AG10803 (cell line): Measurements from ENCODE around the gene CHMP6.

Source experiments
- DNase-seq: peaks from one replicate; pipeline ENCODE4 v3.0.0; 2010; ENCODE audit warnings: low read depth
- H3K4me3 ChIP-seq: 2 replicates; pipeline ENCODE4 v1.5.1; 2011; ENCODE audit warnings: mild to moderate bottlenecking, low read length, control low read depth
- TF ChIP-seq, protein P1 (sequence below): conservative IDR thresholded peaks from 2 replicates; pipeline ENCODE4 v1.5.1; 2011; ENCODE audit warnings: mild to moderate bottlenecking, low read length, control low read depth, inconsistent platforms

Gene CHMP6

GRCh38 chr17:80992077-80992947, 671 bp downstream of the CHMP6 start:
- DNase-seq: no peak
- TF ChIP-seq, protein P1, sequence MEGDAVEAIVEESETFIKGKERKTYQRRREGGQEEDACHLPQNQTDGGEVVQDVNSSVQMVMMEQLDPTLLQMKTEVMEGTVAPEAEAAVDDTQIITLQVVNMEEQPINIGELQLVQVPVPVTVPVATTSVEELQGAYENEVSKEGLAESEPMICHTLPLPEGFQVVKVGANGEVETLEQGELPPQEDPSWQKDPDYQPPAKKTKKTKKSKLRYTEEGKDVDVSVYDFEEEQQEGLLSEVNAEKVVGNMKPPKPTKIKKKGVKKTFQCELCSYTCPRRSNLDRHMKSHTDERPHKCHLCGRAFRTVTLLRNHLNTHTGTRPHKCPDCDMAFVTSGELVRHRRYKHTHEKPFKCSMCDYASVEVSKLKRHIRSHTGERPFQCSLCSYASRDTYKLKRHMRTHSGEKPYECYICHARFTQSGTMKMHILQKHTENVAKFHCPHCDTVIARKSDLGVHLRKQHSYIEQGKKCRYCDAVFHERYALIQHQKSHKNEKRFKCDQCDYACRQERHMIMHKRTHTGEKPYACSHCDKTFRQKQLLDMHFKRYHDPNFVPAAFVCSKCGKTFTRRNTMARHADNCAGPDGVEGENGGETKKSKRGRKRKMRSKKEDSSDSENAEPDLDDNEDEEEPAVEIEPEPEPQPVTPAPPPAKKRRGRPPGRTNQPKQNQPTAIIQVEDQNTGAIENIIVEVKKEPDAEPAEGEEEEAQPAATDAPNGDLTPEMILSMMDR: no peak

GRCh38 chr17:80992948-80993624, 1.4 kb downstream of the CHMP6 start:
- TF ChIP-seq, protein P1: no peak
- no peak for DNase-seq
- peak overlapping the region; percentile 73 for H3K4me3 ChIP-seq

More at GRCh38 chr17:80992077-80992947, 671 bp downstream of the CHMP6 start:
- H3K4me3 ChIP-seq: peak overlapping the region; percentile 73

DNA sequence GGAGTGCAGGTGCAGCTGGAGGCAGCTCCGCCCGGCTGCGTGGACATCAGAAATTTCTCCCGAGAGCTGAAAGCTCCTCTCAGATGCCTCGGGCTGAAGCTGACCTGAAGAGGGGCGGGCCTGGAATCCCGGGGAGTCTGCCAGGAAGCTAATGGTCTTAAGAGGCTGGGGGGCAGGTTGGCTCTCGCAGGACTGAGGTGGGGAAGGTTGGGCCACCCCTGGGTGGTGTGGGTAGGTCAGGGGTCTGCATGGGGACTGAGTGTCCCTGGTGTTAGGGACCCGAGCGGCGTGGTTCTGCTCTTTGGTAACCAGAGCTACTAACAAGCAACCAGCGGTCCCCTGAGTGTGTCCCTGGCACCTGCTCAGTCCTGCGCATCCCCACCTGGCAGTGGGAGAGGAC, 3.5 kb downstream of the CHMP6 start:
- H3K4me3 ChIP-seq: no peak overlapping the region
- TF ChIP-seq, protein P1: no peak
- DNase-seq: no peak

DNA sequence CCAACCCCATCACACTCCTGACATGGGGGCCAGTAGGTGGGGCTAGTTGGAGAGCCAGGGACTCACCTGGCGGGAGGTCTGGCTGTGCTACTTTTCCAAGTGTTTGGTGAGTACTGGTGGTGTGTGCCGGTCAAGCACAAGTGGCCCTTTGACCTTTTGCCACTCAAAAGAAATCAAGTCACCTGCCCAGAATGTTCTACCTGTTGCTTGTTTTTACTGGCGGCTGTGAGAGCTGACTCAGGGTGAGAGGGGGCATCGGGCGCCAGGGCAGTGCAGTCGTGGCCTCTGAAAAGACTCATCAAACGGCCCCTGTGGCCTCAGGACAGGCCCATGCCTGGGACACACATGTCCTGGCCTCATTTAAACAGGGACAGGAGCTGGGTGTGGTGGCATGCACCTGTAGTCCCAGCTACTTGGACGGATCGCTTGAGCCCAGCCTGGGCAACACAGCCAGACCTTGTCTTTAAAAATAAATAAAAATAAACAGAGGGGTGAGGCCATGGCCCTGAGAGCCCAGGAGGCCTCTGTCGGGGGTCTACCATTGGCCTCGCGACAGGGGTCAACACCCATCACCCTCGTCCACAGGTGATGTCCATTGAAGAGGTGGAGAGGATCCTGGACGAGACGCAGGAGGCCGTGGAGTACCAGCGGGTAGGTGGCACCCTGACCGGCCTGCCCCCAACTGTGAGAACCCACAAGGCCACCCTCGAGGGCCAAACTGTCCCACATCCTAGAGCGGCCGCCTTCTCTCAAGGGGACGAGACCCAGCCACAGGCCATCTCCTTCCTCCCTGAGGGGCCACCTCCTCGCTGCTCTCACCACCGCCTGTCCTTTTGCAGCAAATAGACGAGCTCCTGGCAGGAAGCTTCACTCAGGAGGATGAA, 5.0 kb downstream of the CHMP6 start:
- TF ChIP-seq, protein P1: no peak
- no peak for DNase-seq
- H3K4me3 ChIP-seq: no peak overlapping the region

- TF ChIP-seq, protein P1: no peak
- DNase-seq: no peak
These were observed 5.9 kb downstream of the CHMP6 start for GRCh38 chr17:80997424-80998117.

GRCh38 chr17:80998118-80998747, 6.6 kb downstream of the CHMP6 start:
- DNase-seq: no peak
- TF ChIP-seq, protein P1: no peak
- H3K4me3 ChIP-seq: no peak overlapping the region

More at GRCh38 chr17:80997424-80998117, 5.9 kb downstream of the CHMP6 start:
- H3K4me3 ChIP-seq: no peak overlapping the region
